GM12873 (cell line): ENCODE results near the gene KIAA1328.

Experiments used
- TF ChIP-seq, protein P1 (sequence below): IDR thresholded peaks from 2 replicates; pipeline ENCODE4 v1.5.1; 2012; ENCODE audit warnings: low read depth, mild to moderate bottlenecking, moderate library complexity, low read length, control low read depth; ENCODE audit not compliant: insufficient read depth; ENCODE audit errors: missing control alignments

The KIAA1328 gene

GRCh38 chr18:36828157-36828629 is 734 bp upstream of the KIAA1328 start:
- TF ChIP-seq, protein P1, sequence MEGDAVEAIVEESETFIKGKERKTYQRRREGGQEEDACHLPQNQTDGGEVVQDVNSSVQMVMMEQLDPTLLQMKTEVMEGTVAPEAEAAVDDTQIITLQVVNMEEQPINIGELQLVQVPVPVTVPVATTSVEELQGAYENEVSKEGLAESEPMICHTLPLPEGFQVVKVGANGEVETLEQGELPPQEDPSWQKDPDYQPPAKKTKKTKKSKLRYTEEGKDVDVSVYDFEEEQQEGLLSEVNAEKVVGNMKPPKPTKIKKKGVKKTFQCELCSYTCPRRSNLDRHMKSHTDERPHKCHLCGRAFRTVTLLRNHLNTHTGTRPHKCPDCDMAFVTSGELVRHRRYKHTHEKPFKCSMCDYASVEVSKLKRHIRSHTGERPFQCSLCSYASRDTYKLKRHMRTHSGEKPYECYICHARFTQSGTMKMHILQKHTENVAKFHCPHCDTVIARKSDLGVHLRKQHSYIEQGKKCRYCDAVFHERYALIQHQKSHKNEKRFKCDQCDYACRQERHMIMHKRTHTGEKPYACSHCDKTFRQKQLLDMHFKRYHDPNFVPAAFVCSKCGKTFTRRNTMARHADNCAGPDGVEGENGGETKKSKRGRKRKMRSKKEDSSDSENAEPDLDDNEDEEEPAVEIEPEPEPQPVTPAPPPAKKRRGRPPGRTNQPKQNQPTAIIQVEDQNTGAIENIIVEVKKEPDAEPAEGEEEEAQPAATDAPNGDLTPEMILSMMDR: no peak

DNA sequence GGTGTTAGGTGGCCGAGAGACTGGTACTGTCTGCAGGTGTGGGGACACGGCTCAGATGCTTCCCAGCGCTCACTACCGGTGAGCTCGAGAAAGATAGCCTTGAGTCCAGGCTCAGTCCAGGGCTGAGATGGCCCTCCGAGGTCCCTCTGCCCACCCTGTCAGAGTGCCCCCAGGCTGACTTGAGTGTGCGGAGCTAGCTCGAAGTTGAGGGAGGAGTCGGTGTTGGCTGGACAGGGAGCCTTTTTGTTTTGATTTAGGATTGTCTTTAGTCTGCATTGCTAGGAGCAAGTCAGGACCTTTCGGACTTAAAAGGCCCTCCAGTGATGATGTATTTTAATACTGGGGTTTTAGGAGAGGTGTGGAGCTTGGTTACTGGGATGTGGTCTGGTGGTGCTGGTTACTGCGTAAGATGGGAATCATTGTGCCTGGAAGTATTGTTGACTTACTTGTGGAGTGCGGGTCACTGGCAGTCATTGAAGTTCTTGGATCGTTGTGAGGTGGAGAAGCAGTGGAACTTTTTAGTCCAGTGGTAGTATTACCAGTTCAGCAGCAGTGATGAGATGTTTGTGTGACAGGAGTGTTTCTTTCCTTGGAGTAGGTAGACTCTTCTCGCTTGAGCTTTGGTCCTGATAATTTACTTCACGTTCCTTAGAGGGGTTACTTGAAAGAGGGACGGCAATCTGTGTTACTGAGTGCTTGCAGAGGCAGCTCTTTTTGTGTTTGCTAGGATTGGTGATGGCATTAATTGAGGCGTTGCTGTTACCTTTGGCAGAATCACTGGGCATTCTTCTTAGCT is 633 bp downstream of the KIAA1328 start:
- TF ChIP-seq, protein P1: no peak

GRCh38 chr18:36830158-36830495 is 1.2 kb downstream of the KIAA1328 start:
- TF ChIP-seq, protein P1: no peak

DNA sequence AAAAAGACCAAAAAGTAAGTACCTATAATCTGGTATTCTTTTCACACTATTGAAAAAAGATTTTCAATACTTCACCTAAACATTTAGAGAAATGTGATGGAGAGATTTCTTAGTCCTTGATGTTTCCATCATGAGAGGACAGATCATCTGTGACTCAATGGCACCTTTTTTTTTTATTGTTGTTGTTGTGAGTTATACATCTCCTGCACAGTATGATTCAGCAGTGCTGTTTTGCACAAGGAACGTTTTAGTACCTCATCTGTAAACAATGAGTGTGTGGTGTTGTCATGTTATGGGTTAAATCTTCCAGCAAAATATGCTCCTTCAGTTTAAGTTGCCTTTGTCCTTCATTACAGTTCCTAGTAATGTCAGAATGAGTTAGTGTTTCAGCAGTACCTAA is 2.2 kb downstream of the KIAA1328 start:
- TF ChIP-seq, protein P1: no peak

DNA sequence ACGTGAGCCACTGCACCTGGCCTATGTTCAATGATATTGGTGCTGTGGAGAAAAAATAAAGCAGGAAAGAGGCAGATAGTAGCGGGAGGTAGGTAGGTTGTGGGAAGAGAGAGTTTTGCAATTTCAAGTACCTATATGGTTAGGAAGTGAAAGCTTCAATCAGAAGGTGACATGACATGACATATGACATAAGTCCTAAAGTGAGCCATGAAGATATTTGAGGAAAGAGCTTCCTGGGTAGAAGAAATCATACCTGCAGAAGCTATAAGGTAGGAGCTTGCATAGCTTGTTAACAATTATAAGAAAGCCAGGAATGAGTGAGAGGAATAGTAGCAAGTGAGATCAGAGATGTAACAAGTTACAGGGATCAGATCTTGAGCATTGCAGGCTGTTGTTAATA is 4.2 kb downstream of the KIAA1328 start:
- TF ChIP-seq, protein P1: no peak

DNA sequence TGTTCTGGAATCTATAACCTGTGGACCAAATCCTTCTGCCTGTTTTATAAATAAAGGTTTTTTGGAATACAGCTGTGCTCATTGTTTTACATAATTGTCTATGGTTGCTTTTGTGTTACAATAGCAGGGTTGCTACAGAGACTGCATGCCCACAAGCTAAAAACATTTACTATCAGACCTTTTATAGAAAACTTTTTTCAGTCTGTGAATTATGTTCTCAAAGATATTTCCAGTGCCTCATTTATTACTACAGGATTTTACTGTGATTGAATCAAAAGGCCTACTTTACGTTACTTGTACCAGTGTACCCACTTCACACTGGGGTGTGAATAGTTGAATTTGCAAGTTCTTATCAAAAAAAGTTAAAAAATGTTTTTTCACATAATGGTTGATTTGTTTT is 7.0 kb downstream of the KIAA1328 start:
- TF ChIP-seq, protein P1: no peak

- TF ChIP-seq, protein P1: no peak
These were observed 10.9 kb downstream of the KIAA1328 start for GRCh38 chr18:36839835-36840234.
